ENCODE results near the gene HK3.

The HK3 gene

GRCh38 chr5:176899296-176899891 lies at the start of gene HK3:
HK3 (minus strand) TSS chr5:176899346; CDS start chr5:176896159, 3,187 bp downstream.
- no peak for DNase-seq

GRCh38 chr5:176948458-176948857 lies 49.3 kb upstream of the HK3 start:
- DNase-seq, result no peak

GRCh38 chr5:176947847-176948246 lies 48.7 kb upstream of the HK3 start:
- DNase-seq, result no peak

- no peak for DNase-seq
These were observed 45.1 kb upstream of the HK3 start for GRCh38 chr5:176944268-176944667.

- no peak for DNase-seq
These were observed 44.7 kb upstream of the HK3 start for GRCh38 chr5:176943816-176944215.

- DNase-seq, result no peak
These were observed 42.8 kb upstream of the HK3 start for GRCh38 chr5:176941951-176942350.

- DNase-seq, result no peak
These were observed 39.3 kb upstream of the HK3 start for GRCh38 chr5:176938472-176938871.

- no peak for DNase-seq
These were observed 35.9 kb upstream of the HK3 start for GRCh38 chr5:176935017-176935416.

- no peak for DNase-seq
These were observed 35.3 kb upstream of the HK3 start for GRCh38 chr5:176934309-176934930.

- DNase-seq, result no peak
These were observed 30.5 kb upstream of the HK3 start for GRCh38 chr5:176929654-176930053.

- no peak for DNase-seq
These were observed 28.4 kb upstream of the HK3 start for GRCh38 chr5:176927562-176927961.

GRCh38 chr5:176922817-176923216 lies 23.7 kb upstream of the HK3 start:
- no peak for DNase-seq

- no peak for DNase-seq
These were observed 22.6 kb upstream of the HK3 start for GRCh38 chr5:176921714-176922113.

GRCh38 chr5:176918613-176919012 lies 19.5 kb upstream of the HK3 start:
- no peak for DNase-seq

- no peak for DNase-seq
These were observed 17.2 kb upstream of the HK3 start for GRCh38 chr5:176916337-176916736.

- no peak for DNase-seq
These were observed 16.8 kb upstream of the HK3 start for GRCh38 chr5:176915906-176916305.

- DNase-seq, result no peak
These were observed 13.0 kb upstream of the HK3 start for GRCh38 chr5:176912115-176912514.

- DNase-seq, result no peak
These were observed 9.7 kb upstream of the HK3 start for GRCh38 chr5:176908675-176909368.

- no peak for DNase-seq
These were observed 7.7 kb upstream of the HK3 start for GRCh38 chr5:176906796-176907195.

GRCh38 chr5:176906126-176906525 lies 7.0 kb upstream of the HK3 start:
- no peak for DNase-seq

GRCh38 chr5:176904276-176904675 lies 5.1 kb upstream of the HK3 start:
- no peak for DNase-seq

- DNase-seq, result no peak
These were observed 3.9 kb upstream of the HK3 start for GRCh38 chr5:176902911-176903664.

GRCh38 chr5:176902102-176902814 lies 3.1 kb upstream of the HK3 start:
- no peak for DNase-seq
